HG03159 (cell line): ENCODE measurements around the gene ATOSB.
A peak's percentile ranks its signal among the peaks of the same experiment; 100 is the strongest.

ENCODE experiments used
- ATAC-seq: cut with Tn5 transposase; IDR thresholded peaks from one replicate; pipeline ENCODE4 v1.9.1; 2021; ENCODE audit warnings: mild to moderate bottlenecking, moderate library complexity; ENCODE audit not compliant: unreplicated experiment

ATOSB gene

GRCh38 chr9:35089434-35089833 lies 26.2 kb downstream of the ATOSB start:
- no peak for ATAC-seq

- no peak for ATAC-seq
Measured at GRCh38 chr9:35085078-35085477, 30.6 kb downstream of the ATOSB start.

GRCh38 chr9:35079426-35080341 lies 36.0 kb downstream of the ATOSB start, which contains the start of gene FANCG:
Gene FANCG (minus strand): TSS chr9:35079942. CDS start chr9:35079524, 418 bp downstream.
- ATAC-seq = peak; percentile 85

GRCh38 chr9:35079041-35079425 lies 36.6 kb downstream of the ATOSB start:
- no peak for ATAC-seq

GRCh38 chr9:35078066-35078465 lies 37.6 kb downstream of the ATOSB start:
- ATAC-seq = no peak

- ATAC-seq = no peak
Measured at GRCh38 chr9:35076848-35077247, 38.8 kb downstream of the ATOSB start.

- ATAC-seq = no peak
Measured at GRCh38 chr9:35075358-35075757, 40.3 kb downstream of the ATOSB start.

GRCh38 chr9:35074791-35075190 lies 40.9 kb downstream of the ATOSB start:
- no peak for ATAC-seq

GRCh38 chr9:35074141-35074540 lies 41.5 kb downstream of the ATOSB start:
- no peak for ATAC-seq

GRCh38 chr9:35073279-35073612 lies 42.4 kb downstream of the ATOSB start:
- no peak for ATAC-seq

GRCh38 chr9:35072461-35073278 lies 43.0 kb downstream of the ATOSB start, which contains the start of gene VCP:
Gene VCP (minus strand): TSS chr9:35072625. CDS start chr9:35072353, 272 bp downstream.
- peak; percentile 86 for ATAC-seq

- ATAC-seq = peak; percentile 52
Measured at GRCh38 chr9:35071814-35072460, 43.7 kb downstream of the ATOSB start.

- ATAC-seq = no peak
Measured at GRCh38 chr9:35070823-35071813, 44.5 kb downstream of the ATOSB start.

GRCh38 chr9:35069020-35069419 lies 46.6 kb downstream of the ATOSB start:
- ATAC-seq = no peak

GRCh38 chr9:35067056-35067455 lies 48.6 kb downstream of the ATOSB start:
- ATAC-seq = no peak

GRCh38 chr9:35060548-35061207 lies 55.0 kb downstream of the ATOSB start:
- ATAC-seq = no peak

GRCh38 chr9:35059438-35059837 lies 56.2 kb downstream of the ATOSB start:
- no peak for ATAC-seq

- ATAC-seq = no peak
Measured at GRCh38 chr9:35057271-35057620, 58.4 kb downstream of the ATOSB start.

GRCh38 chr9:35056571-35057270 lies 58.9 kb downstream of the ATOSB start:
- ATAC-seq = no peak
